ENCODE results near the gene FRY.
"Not testable (repeated sequence)": the region's sequence is repeated elsewhere in the genome, so short reads cannot be mapped to it uniquely, and the experiment has no call there.

GRCh38 chr13:31984388-31984787 is 47.2 kb upstream of the FRY start:
- not testable (repeated sequence) for TF ChIP-seq CTCF (conservative IDR thresholded peaks at IDR 0.05; ENCODE audit: low read length); EZH2phosphoT487 (IDR thresholded peaks at IDR 0.05; ENCODE audit: borderline replicate concordance)
